Measurements from ENCODE around the gene SETD9.
A peak's percentile ranks its signal among the peaks of the same experiment; 100 is the strongest.

The SETD9 gene

GRCh38 chr5:56873056-56873455 is 36.3 kb upstream of the SETD9 start:
- Histone ChIP-seq H3K4ac (ENCODE audit: low read depth in 1 of 2, low read length in 2 of 2) (no peak overlapping the region), H3K27me3 (ENCODE audit: control insufficient read depth in 1 of 2, insufficient read depth in 1 of 2, low read length in 2 of 2) (no peaks in the 10 kb centered on the region), H3K23ac (ENCODE audit: low read length in 2 of 2) (no peak overlapping the region), H4K8ac (ENCODE audit: low read length) (no peak overlapping the region), H2AK5ac (ENCODE audit: low read length, severe bottlenecking) (no peak overlapping the region), H3K4me2 (ENCODE audit: low read length, poor library complexity, severe bottlenecking) (no peak overlapping the region), H4K91ac (ENCODE audit: low read length) (no peak overlapping the region), H3K36me3 (ENCODE audit: control insufficient read depth in 1 of 2, insufficient read depth in 2 of 2, low read depth in 1 of 2, low read length in 2 of 2) (peaks cover 8 to 27% of the 10 kb centered on the region in 2 experiments), H3K9me3 (ENCODE audit: control insufficient read depth, low read length) (no peaks in the 10 kb centered on the region), H3K4me3 (ENCODE audit: insufficient read depth in 1 of 2, low read depth in 1 of 2, low read length in 2 of 2) (no peak overlapping the region), H3K79me1 (replicated peaks; ENCODE audit: low read length, poor library complexity, severe bottlenecking) (peaks cover 16% of the 10 kb centered on the region), H3K14ac (ENCODE audit: low read length in 2 of 2) (no peak overlapping the region), H3K9ac (ENCODE audit: low read length) (no peak overlapping the region), H3K4me1 (ENCODE audit: control insufficient read depth, insufficient read depth, low read depth, low read length) (peaks cover 2% of the 10 kb centered on the region), H2BK12ac (ENCODE audit: low read length in 2 of 2) (no peak overlapping the region), H3K18ac (ENCODE audit: low read depth in 1 of 2, low read length in 2 of 2) (no peak overlapping the region), H3K27ac (ENCODE audit: low read length, poor library complexity, severe bottlenecking) (no peak overlapping the region), H2BK120ac (ENCODE audit: low read depth, low read length) (no peak overlapping the region), H2BK5ac (ENCODE audit: low read depth, low read length, poor library complexity, severe bottlenecking) (no peak overlapping the region), H2AFZ (ENCODE audit: low read depth, low read length) (no peak overlapping the region), H2BK15ac (ENCODE audit: low read depth, poor library complexity, severe bottlenecking) (no peak overlapping the region)
- peak; percentile 18 for DNase-seq
- WGBS: 92% methylated on average over 2 of the region's 3 CpGs

- 67% methylated on average over 2 of the region's 3 CpGs for WGBS
- H3K4me2 ChIP-seq (ENCODE audit: low read length, poor library complexity, severe bottlenecking): no peak overlapping the region
- no peak overlapping the region for H2BK15ac ChIP-seq (ENCODE audit: low read depth, poor library complexity, severe bottlenecking)
- H3K27ac ChIP-seq (ENCODE audit: low read length, poor library complexity, severe bottlenecking): no peak overlapping the region
- H2AK5ac ChIP-seq (ENCODE audit: low read length, severe bottlenecking): no peak overlapping the region
- no peaks in the 10 kb centered on the region for H3K9me3 ChIP-seq (ENCODE audit: control insufficient read depth, low read length)
- DNase-seq: no peak
- no peak overlapping the region for H2BK5ac ChIP-seq (ENCODE audit: low read depth, low read length, poor library complexity, severe bottlenecking)
- no peak overlapping the region for H3K23ac ChIP-seq (ENCODE audit: low read length in 2 of 2)
- H3K79me1 ChIP-seq (replicated peaks; ENCODE audit: low read length, poor library complexity, severe bottlenecking): peaks cover 14% of the 10 kb centered on the region
- H4K91ac ChIP-seq (ENCODE audit: low read length): no peak overlapping the region
- H2AFZ ChIP-seq (ENCODE audit: low read depth, low read length): no peak overlapping the region
- H2BK12ac ChIP-seq (ENCODE audit: low read length in 2 of 2): no peak overlapping the region
- no peak overlapping the region for H2BK120ac ChIP-seq (ENCODE audit: low read depth, low read length)
- H3K4ac ChIP-seq (ENCODE audit: low read depth in 1 of 2, low read length in 2 of 2): no peak overlapping the region
- no peak overlapping the region for H3K14ac ChIP-seq (ENCODE audit: low read length in 2 of 2)
- H3K4me3 ChIP-seq (ENCODE audit: insufficient read depth in 1 of 2, low read depth in 1 of 2, low read length in 2 of 2): no peak overlapping the region
- no peaks in the 10 kb centered on the region for H3K27me3 ChIP-seq (ENCODE audit: control insufficient read depth in 1 of 2, insufficient read depth in 1 of 2, low read length in 2 of 2)
- H4K8ac ChIP-seq (ENCODE audit: low read length): no peak overlapping the region
- no peak overlapping the region for H3K9ac ChIP-seq (ENCODE audit: low read length)
- H3K18ac ChIP-seq (ENCODE audit: low read depth in 1 of 2, low read length in 2 of 2): no peak overlapping the region
- H3K36me3 ChIP-seq (ENCODE audit: control insufficient read depth in 1 of 2, insufficient read depth in 2 of 2, low read depth in 1 of 2, low read length in 2 of 2): peaks cover 6 to 46% of the 10 kb centered on the region in 2 experiments
- peaks cover 2% of the 10 kb centered on the region for H3K4me1 ChIP-seq (ENCODE audit: control insufficient read depth, insufficient read depth, low read depth, low read length)
Measured at GRCh38 chr5:56876327-56876726, 33.1 kb upstream of the SETD9 start.

GRCh38 chr5:56881571-56881970 is 27.8 kb upstream of the SETD9 start:
- Histone ChIP-seq H3K36me3 (ENCODE audit: control insufficient read depth in 1 of 2, insufficient read depth in 2 of 2, low read depth in 1 of 2, low read length in 2 of 2) (peaks cover 20 to 62% of the 10 kb centered on the region in 2 experiments), H3K4me1 (ENCODE audit: control insufficient read depth, insufficient read depth, low read depth, low read length) (no peaks in the 10 kb centered on the region), H3K9me3 (ENCODE audit: control insufficient read depth, low read length) (no peaks in the 10 kb centered on the region), H3K27ac (ENCODE audit: low read length, poor library complexity, severe bottlenecking) (no peak overlapping the region), H2BK120ac (ENCODE audit: low read depth, low read length) (no peak overlapping the region), H3K4ac (ENCODE audit: low read depth in 1 of 2, low read length in 2 of 2) (no peak overlapping the region), H3K23ac (ENCODE audit: low read length in 2 of 2) (no peak overlapping the region), H3K79me1 (replicated peaks; ENCODE audit: low read length, poor library complexity, severe bottlenecking) (peaks cover 16% of the 10 kb centered on the region), H2BK12ac (ENCODE audit: low read length in 2 of 2) (no peak overlapping the region), H4K8ac (ENCODE audit: low read length) (no peak overlapping the region), H4K91ac (ENCODE audit: low read length) (no peak overlapping the region), H3K4me3 (ENCODE audit: insufficient read depth in 1 of 2, low read depth in 1 of 2, low read length in 2 of 2) (no peak overlapping the region), H2AK5ac (ENCODE audit: low read length, severe bottlenecking) (no peak overlapping the region), H2AFZ (ENCODE audit: low read depth, low read length) (no peak overlapping the region), H2BK15ac (ENCODE audit: low read depth, poor library complexity, severe bottlenecking) (no peak overlapping the region), H3K4me2 (ENCODE audit: low read length, poor library complexity, severe bottlenecking) (no peak overlapping the region), H3K14ac (ENCODE audit: low read length in 2 of 2) (no peak overlapping the region), H3K9ac (ENCODE audit: low read length) (no peak overlapping the region), H3K27me3 (ENCODE audit: control insufficient read depth in 1 of 2, insufficient read depth in 1 of 2, low read length in 2 of 2) (no peaks in the 10 kb centered on the region), H2BK5ac (ENCODE audit: low read depth, low read length, poor library complexity, severe bottlenecking) (no peak overlapping the region), H3K18ac (ENCODE audit: low read depth in 1 of 2, low read length in 2 of 2) (no peak overlapping the region)
- 97% methylated on average over 5 of the region's 5 CpGs for WGBS
- DNase-seq: no peak

GRCh38 chr5:56893251-56893951 is 16.0 kb upstream of the SETD9 start:
- WGBS: 96% methylated on average over 5 of the region's 5 CpGs
- Histone ChIP-seq H2BK120ac (ENCODE audit: low read depth, low read length) (no peak overlapping the region), H3K9me3 (ENCODE audit: control insufficient read depth, low read length) (no peaks in the 10 kb centered on the region), H3K4ac (ENCODE audit: low read depth in 1 of 2, low read length in 2 of 2) (no peak overlapping the region), H2BK5ac (ENCODE audit: low read depth, low read length, poor library complexity, severe bottlenecking) (no peak overlapping the region), H2AK5ac (ENCODE audit: low read length, severe bottlenecking) (no peak overlapping the region), H2BK15ac (ENCODE audit: low read depth, poor library complexity, severe bottlenecking) (no peak overlapping the region), H3K23ac (ENCODE audit: low read length in 2 of 2) (no peak overlapping the region), H3K27me3 (ENCODE audit: control insufficient read depth in 1 of 2, insufficient read depth in 1 of 2, low read length in 2 of 2) (no peaks in the 10 kb centered on the region), H2BK12ac (ENCODE audit: low read length in 2 of 2) (no peak overlapping the region), H3K18ac (ENCODE audit: low read depth in 1 of 2, low read length in 2 of 2) (no peak overlapping the region), H4K91ac (ENCODE audit: low read length) (no peak overlapping the region), H2AFZ (ENCODE audit: low read depth, low read length) (no peak overlapping the region), H3K79me1 (replicated peaks; ENCODE audit: low read length, poor library complexity, severe bottlenecking) (peaks cover 6% of the 10 kb centered on the region), H3K36me3 (ENCODE audit: control insufficient read depth in 1 of 2, insufficient read depth in 2 of 2, low read depth in 1 of 2, low read length in 2 of 2) (peaks cover 6 to 13% of the 10 kb centered on the region in 2 experiments), H3K9ac (ENCODE audit: low read length) (no peak overlapping the region), H3K27ac (ENCODE audit: low read length, poor library complexity, severe bottlenecking) (no peak overlapping the region), H3K4me3 (ENCODE audit: insufficient read depth in 1 of 2, low read depth in 1 of 2, low read length in 2 of 2) (no peak overlapping the region), H3K4me2 (ENCODE audit: low read length, poor library complexity, severe bottlenecking) (no peak overlapping the region), H3K14ac (ENCODE audit: low read length in 2 of 2) (no peak overlapping the region), H3K4me1 (ENCODE audit: control insufficient read depth, insufficient read depth, low read depth, low read length) (no peaks in the 10 kb centered on the region), H4K8ac (ENCODE audit: low read length) (no peak overlapping the region)
- no peak for DNase-seq
